ENCODE measurements around the gene SPHKAP. TPM values are rescaled to one million over a fixed set of nuclear protein-coding genes. Genes with fewer than 3 reads are reported as not detected.

Gene SPHKAP
- total RNA-seq, 2 donors from 2014 or later, result not detected

DNA sequence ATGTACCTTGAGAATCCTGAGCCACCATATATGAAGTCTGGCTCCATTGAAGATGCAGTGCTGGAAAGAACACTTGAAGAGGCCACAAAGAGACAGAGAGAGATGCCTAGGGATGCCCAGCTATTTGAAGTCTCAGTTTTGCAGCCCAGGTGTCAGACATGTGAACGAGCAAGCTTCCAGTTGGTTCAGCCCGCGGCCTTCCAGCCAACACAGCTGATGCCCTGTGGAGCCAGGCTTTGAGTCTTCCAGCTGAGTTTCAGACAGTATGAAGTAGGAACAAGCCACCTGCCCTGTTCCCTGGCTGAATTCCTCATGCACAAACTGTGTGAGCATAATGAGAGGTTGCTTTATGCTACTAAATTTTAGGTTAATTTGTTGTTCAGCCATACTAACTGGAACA is 108.8 kb downstream of the SPHKAP start:
- intact Hi-C loops (cut with DNase I), result no loop called here
- Histone ChIP-seq H3K4me3 (no peak overlapping the region), H3K36me3 (replicated peaks in 1 of 2; ENCODE audit: insufficient read depth in 1 of 2, low read depth in 2 of 2) (no peaks in the 10 kb centered on the region), H3K9me3 (no peaks in the 10 kb centered on the region), H3K4me1 (no peaks in the 10 kb centered on the region), H3K27me3 (no peaks in the 10 kb centered on the region), H3K27ac (no peak overlapping the region)
- no peak for DNase-seq
- no peak for TF ChIP-seq POLR2A (IDR thresholded peaks at IDR 0.05)
- TF ChIP-seq, protein P1, sequence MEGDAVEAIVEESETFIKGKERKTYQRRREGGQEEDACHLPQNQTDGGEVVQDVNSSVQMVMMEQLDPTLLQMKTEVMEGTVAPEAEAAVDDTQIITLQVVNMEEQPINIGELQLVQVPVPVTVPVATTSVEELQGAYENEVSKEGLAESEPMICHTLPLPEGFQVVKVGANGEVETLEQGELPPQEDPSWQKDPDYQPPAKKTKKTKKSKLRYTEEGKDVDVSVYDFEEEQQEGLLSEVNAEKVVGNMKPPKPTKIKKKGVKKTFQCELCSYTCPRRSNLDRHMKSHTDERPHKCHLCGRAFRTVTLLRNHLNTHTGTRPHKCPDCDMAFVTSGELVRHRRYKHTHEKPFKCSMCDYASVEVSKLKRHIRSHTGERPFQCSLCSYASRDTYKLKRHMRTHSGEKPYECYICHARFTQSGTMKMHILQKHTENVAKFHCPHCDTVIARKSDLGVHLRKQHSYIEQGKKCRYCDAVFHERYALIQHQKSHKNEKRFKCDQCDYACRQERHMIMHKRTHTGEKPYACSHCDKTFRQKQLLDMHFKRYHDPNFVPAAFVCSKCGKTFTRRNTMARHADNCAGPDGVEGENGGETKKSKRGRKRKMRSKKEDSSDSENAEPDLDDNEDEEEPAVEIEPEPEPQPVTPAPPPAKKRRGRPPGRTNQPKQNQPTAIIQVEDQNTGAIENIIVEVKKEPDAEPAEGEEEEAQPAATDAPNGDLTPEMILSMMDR (IDR thresholded peaks at IDR 0.05), result no peak
- no peak for ATAC-seq
- WGBS, 2 donors, result 33 to 73% methylated on average over 1 to 3 of the region's 3 CpGs

DNA sequence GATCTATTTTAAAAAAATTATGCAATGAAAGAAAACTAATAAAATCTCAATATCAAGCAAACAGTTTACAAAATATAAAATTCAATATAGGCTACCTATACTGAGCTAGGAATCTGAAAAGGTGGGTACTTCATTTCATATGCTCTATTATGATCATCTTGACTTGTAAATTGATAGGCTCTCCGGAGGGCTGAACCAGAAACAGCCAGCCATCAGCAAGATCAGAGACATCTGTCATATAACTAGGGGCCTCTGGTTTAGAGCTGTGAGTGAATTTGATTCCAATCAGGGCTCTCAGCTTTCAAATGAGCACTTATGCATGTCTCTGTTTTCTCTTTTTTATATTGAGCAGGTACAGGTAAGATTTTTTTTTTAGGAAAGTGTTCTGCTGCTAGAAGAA is 114.2 kb downstream of the SPHKAP start:
- Histone ChIP-seq H3K27me3 (no peaks in the 10 kb centered on the region), H3K4me1 (no peaks in the 10 kb centered on the region), H3K27ac (no peak overlapping the region), H3K36me3 (replicated peaks in 1 of 2; ENCODE audit: insufficient read depth in 1 of 2, low read depth in 2 of 2) (no peaks in the 10 kb centered on the region), H3K9me3 (no peaks in the 10 kb centered on the region), H3K4me3 (no peak overlapping the region)
- TF ChIP-seq, protein P1 (IDR thresholded peaks at IDR 0.05), result no peak
- TF ChIP-seq POLR2A (IDR thresholded peaks at IDR 0.05), result no peak
- ATAC-seq (no peak), DNase-seq (no peak)
- 43 to 46% methylated on average over 1 of the region's 1 CpG for WGBS, 2 donors
- intact Hi-C loops (cut with DNase I), result no loop called here

DNA sequence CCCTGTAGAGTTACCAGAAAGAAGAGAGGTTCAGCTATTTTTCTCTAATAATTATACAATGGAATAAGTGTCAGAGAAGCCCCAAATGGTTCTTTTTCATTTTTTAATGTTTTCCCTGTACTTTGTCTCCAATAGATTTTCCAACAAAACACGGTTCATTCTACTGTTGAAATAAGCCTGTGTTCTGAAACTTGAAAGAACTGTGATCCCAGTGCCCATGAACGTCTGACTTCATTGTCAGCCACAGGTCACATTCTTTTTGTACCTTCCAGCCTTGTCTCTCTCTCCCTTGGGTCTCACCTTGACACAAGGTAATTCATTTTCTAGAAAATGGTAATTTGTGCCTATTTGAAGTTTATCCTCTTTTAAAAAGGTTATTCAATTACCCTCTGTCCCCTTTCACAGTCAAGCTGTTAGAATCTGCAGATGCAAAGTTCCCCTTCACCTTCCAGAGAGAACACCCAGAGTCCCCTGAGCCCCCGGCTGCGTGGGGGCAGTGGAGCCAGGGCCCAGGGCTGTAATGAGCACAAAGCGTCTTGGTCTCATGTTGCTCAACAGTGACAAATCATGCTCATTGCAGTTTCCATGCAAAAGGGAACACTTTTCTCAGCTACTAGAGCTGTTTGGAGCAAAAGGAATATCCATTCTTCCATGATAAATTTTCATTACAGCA is 115.2 kb downstream of the SPHKAP start:
- intact Hi-C loops (cut with DNase I), result no loop called here
- H3K36me3 ChIP-seq (replicated peaks in 1 of 2; ENCODE audit: insufficient read depth in 1 of 2, low read depth in 2 of 2), result no peaks in the 10 kb centered on the region
- DNase-seq (no peak), ATAC-seq (no peak)
- H3K9me3 ChIP-seq, result no peaks in the 10 kb centered on the region
- no peak overlapping the region for H3K27ac ChIP-seq
- TF ChIP-seq, protein P1 (IDR thresholded peaks at IDR 0.05), result no peak
- no peak for TF ChIP-seq POLR2A (IDR thresholded peaks at IDR 0.05)
- 33 to 35% methylated on average over 5 of the region's 5 CpGs for WGBS, 2 donors
- H3K4me3 ChIP-seq, result no peak overlapping the region
- H3K4me1 ChIP-seq, result no peaks in the 10 kb centered on the region
- no peaks in the 10 kb centered on the region for H3K27me3 ChIP-seq

DNA sequence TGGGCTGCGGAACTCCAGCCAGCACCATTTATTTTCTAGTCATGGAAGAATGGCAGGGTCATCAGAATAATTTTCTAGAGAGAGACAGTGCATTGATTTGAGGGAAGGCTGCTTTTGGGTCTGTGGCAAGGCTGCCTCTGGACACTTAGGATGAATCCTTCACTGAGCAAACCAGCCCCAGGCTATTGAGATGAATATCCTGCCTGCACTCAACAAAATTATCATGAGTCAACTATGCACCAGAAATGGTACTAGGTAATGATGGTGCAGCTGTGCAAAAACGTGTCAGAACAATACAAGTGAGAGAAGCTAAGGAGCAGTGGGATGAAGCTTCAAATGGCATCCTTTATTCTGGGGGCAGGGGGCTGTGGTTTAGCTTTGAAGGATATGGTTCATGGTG is 115.8 kb downstream of the SPHKAP start:
- ATAC-seq (no peak), DNase-seq (no peak)
- Histone ChIP-seq H3K27ac (no peak overlapping the region), H3K36me3 (replicated peaks in 1 of 2; ENCODE audit: insufficient read depth in 1 of 2, low read depth in 2 of 2) (no peaks in the 10 kb centered on the region), H3K4me3 (no peak overlapping the region), H3K27me3 (no peaks in the 10 kb centered on the region), H3K4me1 (no peaks in the 10 kb centered on the region), H3K9me3 (no peaks in the 10 kb centered on the region)
- TF ChIP-seq POLR2A (IDR thresholded peaks at IDR 0.05), result no peak
- TF ChIP-seq, protein P1 (IDR thresholded peaks at IDR 0.05), result no peak
- 42 to 44% methylated on average over 2 of the region's 2 CpGs for WGBS, 2 donors
- intact Hi-C loops (cut with DNase I), result no loop called here

DNA sequence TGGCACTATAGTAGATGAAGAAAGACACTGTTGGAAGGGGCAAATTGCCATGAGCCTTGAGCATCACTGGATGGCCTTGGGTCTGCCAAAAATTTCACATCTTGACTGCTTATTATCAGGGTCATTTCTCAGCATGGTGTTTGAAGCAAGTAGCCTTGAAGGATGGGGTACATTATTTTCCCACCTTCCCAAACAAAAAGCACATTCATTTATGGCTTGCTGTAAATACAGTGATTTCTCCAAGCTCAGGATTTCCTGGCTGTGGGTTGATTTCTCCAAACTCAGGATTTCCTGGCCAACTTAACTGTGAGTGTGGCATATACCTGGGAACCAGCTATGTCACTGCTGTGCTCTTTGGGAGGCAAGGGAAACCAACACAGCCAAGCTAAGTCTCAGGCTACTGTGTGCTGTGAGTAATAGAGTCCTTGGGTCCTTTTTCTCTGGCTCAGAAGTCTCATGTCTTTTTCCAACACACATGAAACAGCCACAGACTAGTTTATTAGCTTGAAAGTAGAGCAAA is 116.6 kb downstream of the SPHKAP start:
- Histone ChIP-seq H3K27me3 (no peaks in the 10 kb centered on the region), H3K9me3 (no peaks in the 10 kb centered on the region), H3K27ac (no peak overlapping the region), H3K4me3 (no peak overlapping the region), H3K36me3 (replicated peaks in 1 of 2; ENCODE audit: insufficient read depth in 1 of 2, low read depth in 2 of 2) (no peaks in the 10 kb centered on the region), H3K4me1 (no peaks in the 10 kb centered on the region)
- DNase-seq, result no peak
- TF ChIP-seq POLR2A (IDR thresholded peaks at IDR 0.05), result no peak
- TF ChIP-seq, protein P1 (IDR thresholded peaks at IDR 0.05), result no peak
- no peak for ATAC-seq
- intact Hi-C loops (cut with DNase I), result no loop called here
